ENCODE data around the gene ALK.

DNA sequence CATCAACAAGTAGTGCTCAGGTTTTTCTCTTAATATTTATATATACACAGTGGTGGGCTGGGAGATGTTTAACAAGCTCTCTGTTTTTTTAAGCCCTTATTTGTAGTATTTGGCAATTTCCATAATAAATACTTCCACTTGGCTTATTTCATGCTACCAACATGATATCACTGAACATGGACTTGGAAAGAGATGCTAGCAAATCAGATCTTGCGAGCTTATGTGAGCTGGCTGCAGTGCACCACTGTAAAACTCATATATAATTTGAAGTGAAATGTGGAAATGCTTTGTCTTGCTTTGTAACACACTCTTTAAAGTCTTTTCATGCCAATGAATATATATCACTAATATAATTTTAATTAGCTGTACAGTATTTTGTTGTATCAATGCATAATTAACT lies 155.7 kb downstream of the ALK start:
- TF ChIP-seq ZSCAN30 (tag by site-specific recombination; IDR thresholded peaks at IDR 0.05): no peak
- TF ChIP-seq, protein P1, sequence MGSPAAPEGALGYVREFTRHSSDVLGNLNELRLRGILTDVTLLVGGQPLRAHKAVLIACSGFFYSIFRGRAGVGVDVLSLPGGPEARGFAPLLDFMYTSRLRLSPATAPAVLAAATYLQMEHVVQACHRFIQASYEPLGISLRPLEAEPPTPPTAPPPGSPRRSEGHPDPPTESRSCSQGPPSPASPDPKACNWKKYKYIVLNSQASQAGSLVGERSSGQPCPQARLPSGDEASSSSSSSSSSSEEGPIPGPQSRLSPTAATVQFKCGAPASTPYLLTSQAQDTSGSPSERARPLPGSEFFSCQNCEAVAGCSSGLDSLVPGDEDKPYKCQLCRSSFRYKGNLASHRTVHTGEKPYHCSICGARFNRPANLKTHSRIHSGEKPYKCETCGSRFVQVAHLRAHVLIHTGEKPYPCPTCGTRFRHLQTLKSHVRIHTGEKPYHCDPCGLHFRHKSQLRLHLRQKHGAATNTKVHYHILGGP (tag by site-specific recombination; IDR thresholded peaks at IDR 0.05): no peak
- TF ChIP-seq, protein P2, sequence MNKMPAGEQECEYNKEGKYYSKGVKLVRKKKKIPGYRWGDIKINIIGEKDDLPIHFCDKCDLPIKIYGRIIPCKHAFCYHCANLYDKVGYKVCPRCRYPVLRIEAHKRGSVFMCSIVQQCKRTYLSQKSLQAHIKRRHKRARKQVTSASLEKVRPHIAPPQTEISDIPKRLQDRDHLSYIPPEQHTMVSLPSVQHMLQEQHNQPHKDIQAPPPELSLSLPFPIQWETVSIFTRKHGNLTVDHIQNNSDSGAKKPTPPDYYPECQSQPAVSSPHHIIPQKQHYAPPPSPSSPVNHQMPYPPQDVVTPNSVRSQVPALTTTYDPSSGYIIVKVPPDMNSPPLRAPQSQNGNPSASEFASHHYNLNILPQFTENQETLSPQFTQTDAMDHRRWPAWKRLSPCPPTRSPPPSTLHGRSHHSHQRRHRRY (tag by site-specific recombination; IDR thresholded peaks at IDR 0.05): no peak
- TF ChIP-seq, protein P3, sequence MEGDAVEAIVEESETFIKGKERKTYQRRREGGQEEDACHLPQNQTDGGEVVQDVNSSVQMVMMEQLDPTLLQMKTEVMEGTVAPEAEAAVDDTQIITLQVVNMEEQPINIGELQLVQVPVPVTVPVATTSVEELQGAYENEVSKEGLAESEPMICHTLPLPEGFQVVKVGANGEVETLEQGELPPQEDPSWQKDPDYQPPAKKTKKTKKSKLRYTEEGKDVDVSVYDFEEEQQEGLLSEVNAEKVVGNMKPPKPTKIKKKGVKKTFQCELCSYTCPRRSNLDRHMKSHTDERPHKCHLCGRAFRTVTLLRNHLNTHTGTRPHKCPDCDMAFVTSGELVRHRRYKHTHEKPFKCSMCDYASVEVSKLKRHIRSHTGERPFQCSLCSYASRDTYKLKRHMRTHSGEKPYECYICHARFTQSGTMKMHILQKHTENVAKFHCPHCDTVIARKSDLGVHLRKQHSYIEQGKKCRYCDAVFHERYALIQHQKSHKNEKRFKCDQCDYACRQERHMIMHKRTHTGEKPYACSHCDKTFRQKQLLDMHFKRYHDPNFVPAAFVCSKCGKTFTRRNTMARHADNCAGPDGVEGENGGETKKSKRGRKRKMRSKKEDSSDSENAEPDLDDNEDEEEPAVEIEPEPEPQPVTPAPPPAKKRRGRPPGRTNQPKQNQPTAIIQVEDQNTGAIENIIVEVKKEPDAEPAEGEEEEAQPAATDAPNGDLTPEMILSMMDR (tag by site-specific recombination; IDR thresholded peaks at IDR 0.05): no peak
- TF ChIP-seq, protein P4, sequence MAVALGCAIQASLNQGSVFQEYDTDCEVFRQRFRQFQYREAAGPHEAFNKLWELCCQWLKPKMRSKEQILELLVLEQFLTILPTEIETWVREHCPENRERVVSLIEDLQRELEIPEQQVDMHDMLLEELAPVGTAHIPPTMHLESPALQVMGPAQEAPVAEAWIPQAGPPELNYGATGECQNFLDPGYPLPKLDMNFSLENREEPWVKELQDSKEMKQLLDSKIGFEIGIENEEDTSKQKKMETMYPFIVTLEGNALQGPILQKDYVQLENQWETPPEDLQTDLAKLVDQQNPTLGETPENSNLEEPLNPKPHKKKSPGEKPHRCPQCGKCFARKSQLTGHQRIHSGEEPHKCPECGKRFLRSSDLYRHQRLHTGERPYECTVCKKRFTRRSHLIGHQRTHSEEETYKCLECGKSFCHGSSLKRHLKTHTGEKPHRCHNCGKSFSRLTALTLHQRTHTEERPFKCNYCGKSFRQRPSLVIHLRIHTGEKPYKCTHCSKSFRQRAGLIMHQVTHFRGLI (tag by site-specific recombination; IDR thresholded peaks at IDR 0.05): no peak
- TF ChIP-seq ZNF214 (tag by site-specific recombination; IDR thresholded peaks at IDR 0.05; ENCODE audit: borderline replicate concordance): no peak
- TF ChIP-seq, protein P5, sequence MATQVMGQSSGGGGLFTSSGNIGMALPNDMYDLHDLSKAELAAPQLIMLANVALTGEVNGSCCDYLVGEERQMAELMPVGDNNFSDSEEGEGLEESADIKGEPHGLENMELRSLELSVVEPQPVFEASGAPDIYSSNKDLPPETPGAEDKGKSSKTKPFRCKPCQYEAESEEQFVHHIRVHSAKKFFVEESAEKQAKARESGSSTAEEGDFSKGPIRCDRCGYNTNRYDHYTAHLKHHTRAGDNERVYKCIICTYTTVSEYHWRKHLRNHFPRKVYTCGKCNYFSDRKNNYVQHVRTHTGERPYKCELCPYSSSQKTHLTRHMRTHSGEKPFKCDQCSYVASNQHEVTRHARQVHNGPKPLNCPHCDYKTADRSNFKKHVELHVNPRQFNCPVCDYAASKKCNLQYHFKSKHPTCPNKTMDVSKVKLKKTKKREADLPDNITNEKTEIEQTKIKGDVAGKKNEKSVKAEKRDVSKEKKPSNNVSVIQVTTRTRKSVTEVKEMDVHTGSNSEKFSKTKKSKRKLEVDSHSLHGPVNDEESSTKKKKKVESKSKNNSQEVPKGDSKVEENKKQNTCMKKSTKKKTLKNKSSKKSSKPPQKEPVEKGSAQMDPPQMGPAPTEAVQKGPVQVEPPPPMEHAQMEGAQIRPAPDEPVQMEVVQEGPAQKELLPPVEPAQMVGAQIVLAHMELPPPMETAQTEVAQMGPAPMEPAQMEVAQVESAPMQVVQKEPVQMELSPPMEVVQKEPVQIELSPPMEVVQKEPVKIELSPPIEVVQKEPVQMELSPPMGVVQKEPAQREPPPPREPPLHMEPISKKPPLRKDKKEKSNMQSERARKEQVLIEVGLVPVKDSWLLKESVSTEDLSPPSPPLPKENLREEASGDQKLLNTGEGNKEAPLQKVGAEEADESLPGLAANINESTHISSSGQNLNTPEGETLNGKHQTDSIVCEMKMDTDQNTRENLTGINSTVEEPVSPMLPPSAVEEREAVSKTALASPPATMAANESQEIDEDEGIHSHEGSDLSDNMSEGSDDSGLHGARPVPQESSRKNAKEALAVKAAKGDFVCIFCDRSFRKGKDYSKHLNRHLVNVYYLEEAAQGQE (tag by site-specific recombination; IDR thresholded peaks at IDR 0.05): no peak
- no peak for TF ChIP-seq ZNF24 (tag by site-specific recombination; IDR thresholded peaks at IDR 0.05)
- TF ChIP-seq REPIN1 (tag by site-specific recombination; IDR thresholded peaks at IDR 0.05; ENCODE audit: low read depth): no peak
- TF ChIP-seq ZNF629 (tag by site-specific recombination; IDR thresholded peaks at IDR 0.05): no peak
- TF ChIP-seq, protein P6, sequence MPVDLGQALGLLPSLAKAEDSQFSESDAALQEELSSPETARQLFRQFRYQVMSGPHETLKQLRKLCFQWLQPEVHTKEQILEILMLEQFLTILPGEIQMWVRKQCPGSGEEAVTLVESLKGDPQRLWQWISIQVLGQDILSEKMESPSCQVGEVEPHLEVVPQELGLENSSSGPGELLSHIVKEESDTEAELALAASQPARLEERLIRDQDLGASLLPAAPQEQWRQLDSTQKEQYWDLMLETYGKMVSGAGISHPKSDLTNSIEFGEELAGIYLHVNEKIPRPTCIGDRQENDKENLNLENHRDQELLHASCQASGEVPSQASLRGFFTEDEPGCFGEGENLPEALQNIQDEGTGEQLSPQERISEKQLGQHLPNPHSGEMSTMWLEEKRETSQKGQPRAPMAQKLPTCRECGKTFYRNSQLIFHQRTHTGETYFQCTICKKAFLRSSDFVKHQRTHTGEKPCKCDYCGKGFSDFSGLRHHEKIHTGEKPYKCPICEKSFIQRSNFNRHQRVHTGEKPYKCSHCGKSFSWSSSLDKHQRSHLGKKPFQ (tag by site-specific recombination; IDR thresholded peaks at IDR 0.05): no peak
- TF ChIP-seq, protein P7, sequence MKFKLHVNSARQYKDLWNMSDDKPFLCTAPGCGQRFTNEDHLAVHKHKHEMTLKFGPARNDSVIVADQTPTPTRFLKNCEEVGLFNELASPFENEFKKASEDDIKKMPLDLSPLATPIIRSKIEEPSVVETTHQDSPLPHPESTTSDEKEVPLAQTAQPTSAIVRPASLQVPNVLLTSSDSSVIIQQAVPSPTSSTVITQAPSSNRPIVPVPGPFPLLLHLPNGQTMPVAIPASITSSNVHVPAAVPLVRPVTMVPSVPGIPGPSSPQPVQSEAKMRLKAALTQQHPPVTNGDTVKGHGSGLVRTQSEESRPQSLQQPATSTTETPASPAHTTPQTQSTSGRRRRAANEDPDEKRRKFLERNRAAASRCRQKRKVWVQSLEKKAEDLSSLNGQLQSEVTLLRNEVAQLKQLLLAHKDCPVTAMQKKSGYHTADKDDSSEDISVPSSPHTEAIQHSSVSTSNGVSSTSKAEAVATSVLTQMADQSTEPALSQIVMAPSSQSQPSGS (tag by site-specific recombination; IDR thresholded peaks at IDR 0.05; ENCODE audit: low read depth): no peak
- TF ChIP-seq HOXA7 (CRISPR knock-in tag; IDR thresholded peaks at IDR 0.05; ENCODE audit: borderline replicate concordance): no peak

Data from HEK293 (cell line).